IMR-90 (cell line): Measurements from ENCODE around the gene FAM53B.

ENCODE experiments used
- BHLHE40 ChIP-seq: fragments of 150-350 bp; IDR thresholded peaks from 2 replicates; pipeline ENCODE4 v1.6.1; 2016; ENCODE audit warnings: mild to moderate bottlenecking, low read depth, low read length
- POLR2A ChIP-seq: IDR thresholded peaks from 2 replicates; pipeline ENCODE4 v1.6.1; 2012; ENCODE audit warnings: mild to moderate bottlenecking, low read depth, low read length
- SMC3 ChIP-seq: fragments of 150-350 bp; IDR thresholded peaks from 2 replicates; pipeline ENCODE4 v1.6.1; 2016; ENCODE audit warnings: low read depth, mild to moderate bottlenecking, antibody characterized with exemption, low read length, moderate library complexity
- TF ChIP-seq, protein P1 (sequence below): conservative IDR thresholded peaks from 2 replicates; pipeline ENCODE4 v1.5.1; 2012; ENCODE audit warnings: mild to moderate bottlenecking, low read depth, low read length, improper control_type of control experiment
- TF ChIP-seq, protein P2 (sequence below): fragments of 150-350 bp; IDR thresholded peaks from 2 replicates; pipeline ENCODE4 v1.6.1; 2017; ENCODE audit warnings: mild to moderate bottlenecking, antibody characterized with exemption, low read length, low read depth

DNA sequence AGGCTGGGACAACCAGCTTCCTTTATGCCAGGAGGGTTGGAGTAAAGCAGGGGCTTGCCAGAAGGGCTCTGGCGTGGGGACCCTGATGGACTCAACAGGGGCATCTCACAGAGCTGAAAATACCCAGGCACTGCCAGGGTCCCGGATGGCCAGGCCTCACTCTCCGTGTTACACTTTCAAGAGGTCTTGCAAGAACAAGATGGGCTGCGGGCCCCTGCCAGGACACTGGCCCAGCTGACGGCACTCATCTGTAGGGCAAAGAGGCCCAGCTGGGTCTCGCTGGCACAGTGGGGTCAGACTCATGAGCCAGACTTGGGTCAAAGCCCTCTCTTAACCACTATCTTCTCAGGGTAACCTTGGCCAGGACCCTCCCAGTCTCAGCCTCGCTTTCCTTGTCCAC, 90.9 kb downstream of the FAM53B start:
- TF ChIP-seq, protein P1, sequence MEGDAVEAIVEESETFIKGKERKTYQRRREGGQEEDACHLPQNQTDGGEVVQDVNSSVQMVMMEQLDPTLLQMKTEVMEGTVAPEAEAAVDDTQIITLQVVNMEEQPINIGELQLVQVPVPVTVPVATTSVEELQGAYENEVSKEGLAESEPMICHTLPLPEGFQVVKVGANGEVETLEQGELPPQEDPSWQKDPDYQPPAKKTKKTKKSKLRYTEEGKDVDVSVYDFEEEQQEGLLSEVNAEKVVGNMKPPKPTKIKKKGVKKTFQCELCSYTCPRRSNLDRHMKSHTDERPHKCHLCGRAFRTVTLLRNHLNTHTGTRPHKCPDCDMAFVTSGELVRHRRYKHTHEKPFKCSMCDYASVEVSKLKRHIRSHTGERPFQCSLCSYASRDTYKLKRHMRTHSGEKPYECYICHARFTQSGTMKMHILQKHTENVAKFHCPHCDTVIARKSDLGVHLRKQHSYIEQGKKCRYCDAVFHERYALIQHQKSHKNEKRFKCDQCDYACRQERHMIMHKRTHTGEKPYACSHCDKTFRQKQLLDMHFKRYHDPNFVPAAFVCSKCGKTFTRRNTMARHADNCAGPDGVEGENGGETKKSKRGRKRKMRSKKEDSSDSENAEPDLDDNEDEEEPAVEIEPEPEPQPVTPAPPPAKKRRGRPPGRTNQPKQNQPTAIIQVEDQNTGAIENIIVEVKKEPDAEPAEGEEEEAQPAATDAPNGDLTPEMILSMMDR: no peak
- TF ChIP-seq SMC3 (no peak), BHLHE40 (no peak), POLR2A (no peak)
- TF ChIP-seq, protein P2, sequence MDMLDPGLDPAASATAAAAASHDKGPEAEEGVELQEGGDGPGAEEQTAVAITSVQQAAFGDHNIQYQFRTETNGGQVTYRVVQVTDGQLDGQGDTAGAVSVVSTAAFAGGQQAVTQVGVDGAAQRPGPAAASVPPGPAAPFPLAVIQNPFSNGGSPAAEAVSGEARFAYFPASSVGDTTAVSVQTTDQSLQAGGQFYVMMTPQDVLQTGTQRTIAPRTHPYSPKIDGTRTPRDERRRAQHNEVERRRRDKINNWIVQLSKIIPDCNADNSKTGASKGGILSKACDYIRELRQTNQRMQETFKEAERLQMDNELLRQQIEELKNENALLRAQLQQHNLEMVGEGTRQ: no peak
